Small intestine (tissue), 7 donors: ENCODE data around the gene CHST5. TPM values are rescaled to one million over a fixed set of nuclear protein-coding genes. Genes with fewer than 3 reads are reported as not detected.

Source experiments
- DNase-seq, 2 donors: peaks; one replicate each; pipeline versions ENCODE4 v3.0.0 to v3.0.0-alpha.2; 2013
- FAIRE-seq: peaks from 2 replicates; lab custom pipeline; 2012; peaks lifted over from hg19 to GRCh38; lab: Jason Lieb, UNC
- H3K27ac ChIP-seq, 3 donors: one replicate each; pipeline ENCODE4 v1.5.1; 2013; ENCODE audit warnings: low read length in 2 of 3, mild to moderate bottlenecking in 2 of 3, control low read depth in 1 of 3, inconsistent platforms in 1 of 3, low read depth in 1 of 3, moderate library complexity in 1 of 3
- H3K27me3 ChIP-seq, 3 donors: one replicate each; pipeline ENCODE4 v1.6.1; 2013; ENCODE audit warnings: low read length in 3 of 3, inconsistent platforms in 1 of 3; ENCODE audit not compliant: control insufficient read depth in 3 of 3, insufficient read depth in 3 of 3
- H3K36me3 ChIP-seq, 3 donors: one replicate each; pipeline ENCODE4 v1.6.1; 2013; ENCODE audit warnings: low read length in 3 of 3, inconsistent platforms in 1 of 3, low read depth in 1 of 3, mild to moderate bottlenecking in 1 of 3, moderate library complexity in 1 of 3; ENCODE audit not compliant: control insufficient read depth in 3 of 3, insufficient read depth in 2 of 3
- H3K4me1 ChIP-seq, 3 donors: one replicate each; pipeline ENCODE4 v1.6.1; 2013; ENCODE audit warnings: low read length in 2 of 3, inconsistent platforms in 1 of 3, low read depth in 1 of 3, mild to moderate bottlenecking in 1 of 3, moderate library complexity in 1 of 3; ENCODE audit not compliant: control insufficient read depth in 3 of 3, insufficient read depth in 2 of 3
- H3K4me3 ChIP-seq, 3 donors: one replicate each; pipeline ENCODE4 v1.5.1; 2013; ENCODE audit warnings: low read length in 3 of 3, control low read depth in 1 of 3, inconsistent platforms in 1 of 3, low read depth in 1 of 3, mild to moderate bottlenecking in 1 of 3, moderate library complexity in 1 of 3
- H3K9me3 ChIP-seq, 2 donors: one replicate each; pipeline ENCODE4 v1.6.1; 2013; ENCODE audit warnings: low read depth in 1 of 2, low read length in 1 of 2; ENCODE audit not compliant: control insufficient read depth in 2 of 2, insufficient read depth in 1 of 2
- WGBS, 3 donors: extraction: QIAGEN DNeasy Blood & Tissue Kit; methylation state at CpG; one replicate each; pipeline ENCODE4 v1.1.7; 2013; 5-methylcytosine and 5-hydroxymethylcytosine counted together
- polyA plus RNA-seq, 4 donors: library from polyadenylated mRNA; stranded (reverse) in 3 of 4; unstranded in 1 of 4; fragments of 200-250 nt in 3 of 4; fragments of 120-200 nt in 1 of 4; gene quantifications; one replicate each; pipeline versions ENCODE4 v1.2.1 to v1.2.3, GENCODE V29; 2013
- donor health status: healthy with polysubstance abuse.
- donor health status: control.
- donor health status: control.
- donor health status: Bipolar disorder and iron deficiency.
- donor health status: healthy.

The CHST5 gene
- polyA plus RNA-seq, 4 donors = 21.2 to 37.7 (median 27.5) TPM

GRCh38 chr16:75485230-75486013 is 50.5 kb downstream of the CHST5 start:
- Histone ChIP-seq H3K36me3 (no peaks in the 10 kb centered on the region), H3K4me1 (peaks cover 0 to 16% (median 7%) of the 10 kb centered on the region in 3 donors), H3K27me3 (no peaks in the 10 kb centered on the region), H3K9me3 (no peaks in the 10 kb centered on the region), H3K4me3 (no peak overlapping the region), H3K27ac (peak overlapping the region in 1 of 3 donors; percentile 40)
- DNase-seq (no peak), FAIRE-seq (no peak)
- WGBS, 3 donors = 67 to 86% (median 81%) methylated on average over 7 of the region's 7 CpGs

- Histone ChIP-seq H3K36me3 (no peaks in the 10 kb centered on the region), H3K27me3 (no peaks in the 10 kb centered on the region), H3K4me1 (peaks cover 0 to 16% (median 7%) of the 10 kb centered on the region in 3 donors), H3K27ac (no peak overlapping the region), H3K4me3 (no peak overlapping the region), H3K9me3 (no peaks in the 10 kb centered on the region)
- DNase-seq (peak in 1 of 2 donors; percentile 55), FAIRE-seq (no peak)
- 46 to 71% (median 66%) methylated on average over 2 of the region's 2 CpGs for WGBS, 3 donors
Measured at GRCh38 chr16:75483222-75483621, 52.7 kb downstream of the CHST5 start.

GRCh38 chr16:75482434-75483205 is 53.3 kb downstream of the CHST5 start:
- WGBS, 3 donors = 67 to 81% (median 73%) methylated on average over 14 of the region's 14 CpGs
- DNase-seq = no peak

DNA sequence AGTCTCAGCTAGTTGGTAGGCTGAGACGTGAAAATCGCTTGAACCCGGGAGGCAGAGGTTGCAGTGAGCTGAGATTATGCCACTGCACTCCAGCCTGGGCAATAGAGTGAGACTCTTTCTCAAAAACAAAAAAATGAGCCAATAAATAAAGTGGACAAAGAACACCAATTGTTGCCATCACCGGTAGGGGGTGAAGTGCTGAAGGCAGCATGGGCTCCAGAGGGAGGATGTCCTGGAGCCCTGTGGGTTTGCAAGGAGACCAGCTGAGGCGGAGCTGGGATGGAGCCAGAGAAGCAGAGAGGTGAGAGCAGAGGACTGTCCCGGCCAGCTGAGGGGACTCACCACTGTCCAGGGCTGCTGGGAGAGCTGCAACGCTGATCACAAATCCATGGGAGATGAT is 54.4 kb downstream of the CHST5 start:
- FAIRE-seq (no peak), DNase-seq (no peak)
- Histone ChIP-seq H3K4me1 (peaks cover 0 to 8% (median 3%) of the 10 kb centered on the region in 3 donors), H3K27me3 (no peaks in the 10 kb centered on the region), H3K4me3 (no peak overlapping the region), H3K9me3 (no peaks in the 10 kb centered on the region), H3K36me3 (no peaks in the 10 kb centered on the region), H3K27ac (no peak overlapping the region)
- whole genome bisulfite sequencing, 3 donors = 85 to 93% (median 86%) methylated on average over 7 of the region's 7 CpGs

More at GRCh38 chr16:75482434-75483205, 53.3 kb downstream of the CHST5 start:
- no peaks in the 10 kb centered on the region for H3K36me3 ChIP-seq
- H3K4me3 ChIP-seq = no peak overlapping the region
- no peak for FAIRE-seq
- H3K9me3 ChIP-seq = no peaks in the 10 kb centered on the region
- H3K27ac ChIP-seq = no peak overlapping the region
- peaks cover 0 to 16% (median 7%) of the 10 kb centered on the region in 3 donors for H3K4me1 ChIP-seq
- H3K27me3 ChIP-seq = no peaks in the 10 kb centered on the region

- no peaks in the 10 kb centered on the region for H3K27me3 ChIP-seq
- WGBS, 3 donors = 95 to 97% (median 97%) methylated on average over 43 to 47 of the region's 47 CpGs
- H3K4me3 ChIP-seq = no peak overlapping the region
- H3K9me3 ChIP-seq = no peaks in the 10 kb centered on the region
- DNase-seq = no peak
- H3K4me1 ChIP-seq = no peaks in the 10 kb centered on the region
- no peak overlapping the region for H3K27ac ChIP-seq
- H3K36me3 ChIP-seq = no peaks in the 10 kb centered on the region
- no peak for FAIRE-seq
Measured at GRCh38 chr16:75479421-75479990, 56.4 kb downstream of the CHST5 start.

Other genes starting within 250 kb of the CHST5 start
- gene CFDP1, start 102.6 kb downstream of the CHST5 start, polyA plus RNA-seq = 100 to 1,000 TPM; 108 to 390 (median 236) TPM
- 10 to 100 TPM in 3 of 4 donors, 1 to 10 TPM in 1; 9.6 to 50.9 (median 15.5) TPM for gene TMEM170A, start 71.4 kb downstream of the CHST5 start, polyA plus RNA-seq
- gene CHST6, start 40.7 kb downstream of the CHST5 start, polyA plus RNA-seq = 10 to 100 TPM in 1 of 4 donors, 1 to 10 TPM in 3; 1.0 to 10.1 (median 5.0) TPM
- 1 to 10 TPM; 1.4 to 6.2 (median 3.8) TPM for gene TMEM231, start 20.1 kb upstream of the CHST5 start, polyA plus RNA-seq
- 100 to 1,000 TPM; 130 to 182 (median 140) TPM for gene GABARAPL2, start 30.3 kb upstream of the CHST5 start, polyA plus RNA-seq
- 10 to 100 TPM in 3 of 4 donors, 1 to 10 TPM in 1; 7.0 to 27.4 (median 18.4) TPM for gene ADAT1, start 87.2 kb upstream of the CHST5 start, polyA plus RNA-seq
- gene KARS1, start 111.6 kb upstream of the CHST5 start, polyA plus RNA-seq = 100 to 1,000 TPM in 1 of 4 donors, 10 to 100 TPM in 3; 81.2 to 124 (median 90.3) TPM
- gene TERF2IP, start 111.7 kb upstream of the CHST5 start, polyA plus RNA-seq = 10 to 100 TPM; 28.6 to 44.0 (median 32.9) TPM
- gene CPHXL2, start 140.9 kb upstream of the CHST5 start, polyA plus RNA-seq = under 1 TPM in 1 of 4 donors, not detected in 3; 0.03 TPM
- not detected for gene DUXB, start 165.4 kb upstream of the CHST5 start, polyA plus RNA-seq
- not detected for gene CPHXL, start 190.4 kb upstream of the CHST5 start, polyA plus RNA-seq